Ascending aorta (tissue), 2 donors: ENCODE data around the gene MB21D2. TPM values are rescaled to one million over a fixed set of nuclear protein-coding genes. Genes with fewer than 3 reads are reported as not detected.
"Not testable (repeated sequence)": the region's sequence is repeated elsewhere in the genome, so short reads cannot be mapped to it uniquely, and the experiment has no call there.

Experiments used
- DNase-seq, 2 donors: peaks; one replicate each; pipeline ENCODE4 v3.0.0-alpha.2; 2019; ENCODE audit warnings: low spot score in 2 of 2
- H3K27ac ChIP-seq, 2 donors: fragments of 200-600 bp; sonication (generic); one replicate each; pipeline ENCODE4 v1.5.1; 2016 to 2017; ENCODE audit warnings: mild to moderate bottlenecking in 1 of 2
- H3K27me3 ChIP-seq: fragments of 200-600 bp; sonication (generic); one replicate; pipeline ENCODE4 v1.5.1; 2017
- H3K36me3 ChIP-seq, 2 donors: fragments of 200-600 bp; sonication (generic); one replicate each; pipeline ENCODE4 v1.5.1; 2016
- H3K4me1 ChIP-seq, 2 donors: fragments of 200-600 bp; sonication (generic); one replicate each; pipeline ENCODE4 v1.5.1; 2016 to 2017; ENCODE audit warnings: mild to moderate bottlenecking in 1 of 2
- H3K4me3 ChIP-seq, 2 donors: fragments of 200-600 bp; sonication (generic); one replicate each; pipeline ENCODE4 v1.5.1; 2016 to 2017; ENCODE audit warnings: mild to moderate bottlenecking in 1 of 2
- H3K9me3 ChIP-seq, 2 donors: fragments of 200-600 bp; sonication (generic); one replicate each; pipeline ENCODE4 v1.5.1; 2016
- CTCF ChIP-seq, 3 experiments: fragments of 200-600 bp in 2 of 3; fragments of 450-650 bp in 1 of 3; sonication (generic) in 2 of 3; IDR thresholded peaks; one replicate each; pipeline ENCODE4 v1.5.1; 2016 to 2019; ENCODE audit warnings: antibody characterized with exemption in 3 of 3, mild to moderate bottlenecking in 1 of 3, moderate library complexity in 1 of 3
- intact Hi-C: fragments of 100-400 bp; cut with DNase I; formaldehyde crosslinking; loops from one replicate; pipeline ENCODE4 v1.15.1; 2023
- total RNA-seq: library from RNA; depleted of rRNA; stranded (reverse); fragments of >200 nt; gene quantifications from one replicate; pipeline ENCODE4 v1.1.0, GENCODE V29; 2016

The MB21D2 gene
- total RNA-seq, 1 donor from 2014 or later, result 0.11 TPM

GRCh38 chr3:192802957-192803899 is 114.4 kb downstream of the MB21D2 start:
- H3K27ac ChIP-seq, result no peak overlapping the region
- TF ChIP-seq CTCF (IDR thresholded peaks at IDR 0.05), result peak; percentile 5 to 47 (median 33)
- no peaks in the 10 kb centered on the region for H3K9me3 ChIP-seq
- H3K36me3 ChIP-seq, result peaks cover 0 to 13% of the 10 kb centered on the region in 2 donors
- no peak for DNase-seq
- no peaks in the 10 kb centered on the region for H3K4me1 ChIP-seq
- intact Hi-C loops, result loop anchor here (1.0 kb wide), 1 partner anchor 237 kb away; no protein-coding TSS in a partner anchor
- H3K4me3 ChIP-seq, result no peak overlapping the region
- H3K27me3 ChIP-seq, result no peaks in the 10 kb centered on the region

GRCh38 chr3:192801985-192802384 is 115.7 kb downstream of the MB21D2 start:
- no peak overlapping the region for H3K4me3 ChIP-seq
- DNase-seq, result no peak
- intact Hi-C loops, result no loop called here
- no peaks in the 10 kb centered on the region for H3K4me1 ChIP-seq
- H3K27ac ChIP-seq, result no peak overlapping the region
- H3K36me3 ChIP-seq, result peaks cover 0 to 14% of the 10 kb centered on the region in 2 donors
- H3K9me3 ChIP-seq, result no peaks in the 10 kb centered on the region
- H3K27me3 ChIP-seq, result no peaks in the 10 kb centered on the region
- TF ChIP-seq CTCF (IDR thresholded peaks at IDR 0.05), result no peak

GRCh38 chr3:192799721-192800120 is 117.9 kb downstream of the MB21D2 start:
- no peaks in the 10 kb centered on the region for H3K27me3 ChIP-seq
- intact Hi-C loops, result no loop called here
- H3K9me3 ChIP-seq, result no peaks in the 10 kb centered on the region
- no peak overlapping the region for H3K4me3 ChIP-seq
- peaks cover 0 to 14% of the 10 kb centered on the region in 2 donors for H3K36me3 ChIP-seq
- no peak overlapping the region for H3K27ac ChIP-seq
- TF ChIP-seq CTCF (IDR thresholded peaks at IDR 0.05), result no peak
- no peak for DNase-seq
- no peaks in the 10 kb centered on the region for H3K4me1 ChIP-seq

GRCh38 chr3:192795021-192795420 is 122.6 kb downstream of the MB21D2 start:
- Histone ChIP-seq H3K4me1 (no peaks in the 10 kb centered on the region), H3K36me3 (peaks cover 0 to 14% of the 10 kb centered on the region in 2 donors), H3K27me3 (no peaks in the 10 kb centered on the region), H3K9me3 (no peaks in the 10 kb centered on the region), H3K4me3 (no peak overlapping the region), H3K27ac (no peak overlapping the region)
- no peak for DNase-seq
- intact Hi-C loops, result no loop called here
- no peak for TF ChIP-seq CTCF (IDR thresholded peaks at IDR 0.05)

- DNase-seq, result no peak
- no peak for TF ChIP-seq CTCF (IDR thresholded peaks at IDR 0.05)
- Histone ChIP-seq H3K36me3 (peaks cover 0 to 9% of the 10 kb centered on the region in 2 donors), H3K27me3 (no peaks in the 10 kb centered on the region), H3K27ac (no peak overlapping the region), H3K4me3 (no peak overlapping the region), H3K9me3 (no peaks in the 10 kb centered on the region), H3K4me1 (no peaks in the 10 kb centered on the region)
- intact Hi-C loops, result no loop called here
Observed at GRCh38 chr3:192794216-192794615, 123.4 kb downstream of the MB21D2 start.

GRCh38 chr3:192788816-192789515 is 128.7 kb downstream of the MB21D2 start:
- H3K4me3 ChIP-seq, DNase-seq, H3K36me3 ChIP-seq, H3K27me3 ChIP-seq, H3K4me1 ChIP-seq, intact Hi-C loops, H3K9me3 ChIP-seq, H3K27ac ChIP-seq: not testable (repeated sequence)
